PFSK-1 (cell line): ENCODE data around the gene IFT88. TPM values are rescaled to one million over a fixed set of nuclear protein-coding genes. Genes with fewer than 3 reads are reported as not detected.

Source experiments
- FOXP2 ChIP-seq: optimal IDR thresholded peaks from 2 replicates; pipeline ENCODE3; 2011; ENCODE audit warnings: borderline replicate concordance, control low read depth, inconsistent platforms; ENCODE audit not compliant: insufficient read depth; ENCODE audit errors: extremely low read length, extremely low read depth
- POLR2AphosphoS5 ChIP-seq: IDR thresholded peaks from 2 replicates; pipeline ENCODE4 v1.6.1; 2012; ENCODE audit warnings: low read depth, mild to moderate bottlenecking, control low read depth, low read length, moderate library complexity
- SIN3A ChIP-seq: IDR thresholded peaks from 2 replicates; pipeline ENCODE4 v1.6.1; 2012; ENCODE audit warnings: mild to moderate bottlenecking, low read length, moderate library complexity, borderline replicate concordance; ENCODE audit not compliant: insufficient read depth
- TAF1 ChIP-seq: IDR thresholded peaks from 2 replicates; pipeline ENCODE4 v1.6.1; 2012; ENCODE audit warnings: low read length, control low read depth, borderline replicate concordance; ENCODE audit not compliant: insufficient read depth
- polyA plus RNA-seq: library from polyadenylated mRNA; unstranded; fragments of >200 nt; gene quantifications from one replicate; pipeline ENCODE4 v1.2.1, GENCODE V29; 2012; ENCODE audit warnings: low read depth, missing spikeins; ENCODE audit not compliant: insufficient read length
- TF ChIP-seq, protein P1 (sequence below), 2 experiments: IDR thresholded peaks; 2 replicates each; pipeline versions ENCODE4 v1.6.1 to v1.8.0; 2011 to 2012; ENCODE audit warnings: low read depth in 2 of 2, low read length in 2 of 2, control low read depth in 1 of 2, inconsistent platforms in 1 of 2, mild to moderate bottlenecking in 1 of 2, moderate library complexity in 1 of 2; ENCODE audit not compliant: insufficient read depth in 1 of 2

IFT88 gene, protein sequence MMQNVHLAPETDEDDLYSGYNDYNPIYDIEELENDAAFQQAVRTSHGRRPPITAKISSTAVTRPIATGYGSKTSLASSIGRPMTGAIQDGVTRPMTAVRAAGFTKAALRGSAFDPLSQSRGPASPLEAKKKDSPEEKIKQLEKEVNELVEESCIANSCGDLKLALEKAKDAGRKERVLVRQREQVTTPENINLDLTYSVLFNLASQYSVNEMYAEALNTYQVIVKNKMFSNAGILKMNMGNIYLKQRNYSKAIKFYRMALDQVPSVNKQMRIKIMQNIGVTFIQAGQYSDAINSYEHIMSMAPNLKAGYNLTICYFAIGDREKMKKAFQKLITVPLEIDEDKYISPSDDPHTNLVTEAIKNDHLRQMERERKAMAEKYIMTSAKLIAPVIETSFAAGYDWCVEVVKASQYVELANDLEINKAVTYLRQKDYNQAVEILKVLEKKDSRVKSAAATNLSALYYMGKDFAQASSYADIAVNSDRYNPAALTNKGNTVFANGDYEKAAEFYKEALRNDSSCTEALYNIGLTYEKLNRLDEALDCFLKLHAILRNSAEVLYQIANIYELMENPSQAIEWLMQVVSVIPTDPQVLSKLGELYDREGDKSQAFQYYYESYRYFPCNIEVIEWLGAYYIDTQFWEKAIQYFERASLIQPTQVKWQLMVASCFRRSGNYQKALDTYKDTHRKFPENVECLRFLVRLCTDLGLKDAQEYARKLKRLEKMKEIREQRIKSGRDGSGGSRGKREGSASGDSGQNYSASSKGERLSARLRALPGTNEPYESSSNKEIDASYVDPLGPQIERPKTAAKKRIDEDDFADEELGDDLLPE
- polyA plus RNA-seq, result 3.9 TPM

DNA sequence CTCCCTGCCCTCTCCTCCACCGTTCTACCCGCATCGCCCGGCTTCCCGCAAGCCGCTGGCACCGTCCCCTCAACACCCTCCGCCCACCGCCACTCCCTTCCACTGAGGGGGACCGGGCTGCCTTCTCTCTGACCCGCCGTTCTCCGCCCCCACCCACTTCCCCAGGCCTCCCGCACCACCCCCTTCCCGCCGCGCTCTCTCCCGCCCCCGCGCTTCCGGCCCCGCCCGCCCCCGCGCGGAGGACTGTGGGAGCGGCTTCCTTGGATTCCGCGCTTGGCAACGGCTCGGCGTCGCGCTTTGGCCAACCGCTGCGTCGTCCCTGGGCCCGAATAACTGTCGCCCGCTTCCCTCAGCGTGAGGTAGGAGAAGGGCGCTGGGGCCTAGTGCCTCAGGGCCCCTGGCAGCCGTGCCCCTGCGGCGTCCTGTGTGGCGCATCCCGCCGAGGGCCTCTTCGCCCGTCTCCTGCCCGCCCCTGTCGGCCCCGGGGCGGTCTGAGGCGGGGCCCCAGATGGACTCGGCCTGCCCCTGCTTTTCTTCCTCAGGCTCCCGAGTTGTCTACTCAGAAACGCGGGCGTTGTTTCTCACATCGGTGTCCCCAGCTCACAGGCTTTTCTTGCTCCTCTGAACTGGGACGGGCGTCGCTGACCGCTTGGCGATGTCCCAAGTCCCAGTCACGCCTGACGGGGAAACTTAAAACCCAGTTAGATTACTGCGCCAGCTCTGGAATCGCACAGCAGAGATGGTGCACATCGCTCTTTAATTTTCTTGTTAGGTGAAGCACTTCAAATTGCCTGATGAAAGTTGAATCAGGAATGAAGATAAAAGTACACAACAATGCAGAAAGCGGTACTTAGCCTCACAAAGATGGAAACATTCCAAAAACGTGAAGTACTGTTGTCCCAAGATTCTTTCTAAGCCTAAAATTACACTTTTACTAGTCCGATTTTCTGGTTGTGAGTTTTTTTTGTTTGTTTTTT is at the start of gene IFT88:
Gene IFT88 (plus strand): TSS at position 260 of the 977 bp plus-strand sequence. CDS start 7,229 bp downstream, outside the sequence.
- TF ChIP-seq, protein P1, sequence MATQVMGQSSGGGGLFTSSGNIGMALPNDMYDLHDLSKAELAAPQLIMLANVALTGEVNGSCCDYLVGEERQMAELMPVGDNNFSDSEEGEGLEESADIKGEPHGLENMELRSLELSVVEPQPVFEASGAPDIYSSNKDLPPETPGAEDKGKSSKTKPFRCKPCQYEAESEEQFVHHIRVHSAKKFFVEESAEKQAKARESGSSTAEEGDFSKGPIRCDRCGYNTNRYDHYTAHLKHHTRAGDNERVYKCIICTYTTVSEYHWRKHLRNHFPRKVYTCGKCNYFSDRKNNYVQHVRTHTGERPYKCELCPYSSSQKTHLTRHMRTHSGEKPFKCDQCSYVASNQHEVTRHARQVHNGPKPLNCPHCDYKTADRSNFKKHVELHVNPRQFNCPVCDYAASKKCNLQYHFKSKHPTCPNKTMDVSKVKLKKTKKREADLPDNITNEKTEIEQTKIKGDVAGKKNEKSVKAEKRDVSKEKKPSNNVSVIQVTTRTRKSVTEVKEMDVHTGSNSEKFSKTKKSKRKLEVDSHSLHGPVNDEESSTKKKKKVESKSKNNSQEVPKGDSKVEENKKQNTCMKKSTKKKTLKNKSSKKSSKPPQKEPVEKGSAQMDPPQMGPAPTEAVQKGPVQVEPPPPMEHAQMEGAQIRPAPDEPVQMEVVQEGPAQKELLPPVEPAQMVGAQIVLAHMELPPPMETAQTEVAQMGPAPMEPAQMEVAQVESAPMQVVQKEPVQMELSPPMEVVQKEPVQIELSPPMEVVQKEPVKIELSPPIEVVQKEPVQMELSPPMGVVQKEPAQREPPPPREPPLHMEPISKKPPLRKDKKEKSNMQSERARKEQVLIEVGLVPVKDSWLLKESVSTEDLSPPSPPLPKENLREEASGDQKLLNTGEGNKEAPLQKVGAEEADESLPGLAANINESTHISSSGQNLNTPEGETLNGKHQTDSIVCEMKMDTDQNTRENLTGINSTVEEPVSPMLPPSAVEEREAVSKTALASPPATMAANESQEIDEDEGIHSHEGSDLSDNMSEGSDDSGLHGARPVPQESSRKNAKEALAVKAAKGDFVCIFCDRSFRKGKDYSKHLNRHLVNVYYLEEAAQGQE (IDR thresholded peaks at IDR 0.05; ENCODE audit: insufficient read depth in 1 of 2, low read depth in 2 of 2, low read length in 2 of 2), result no peak
- TF ChIP-seq POLR2AphosphoS5, result peak; percentile 40; the same call in 1 of the 2 replicates

DNA sequence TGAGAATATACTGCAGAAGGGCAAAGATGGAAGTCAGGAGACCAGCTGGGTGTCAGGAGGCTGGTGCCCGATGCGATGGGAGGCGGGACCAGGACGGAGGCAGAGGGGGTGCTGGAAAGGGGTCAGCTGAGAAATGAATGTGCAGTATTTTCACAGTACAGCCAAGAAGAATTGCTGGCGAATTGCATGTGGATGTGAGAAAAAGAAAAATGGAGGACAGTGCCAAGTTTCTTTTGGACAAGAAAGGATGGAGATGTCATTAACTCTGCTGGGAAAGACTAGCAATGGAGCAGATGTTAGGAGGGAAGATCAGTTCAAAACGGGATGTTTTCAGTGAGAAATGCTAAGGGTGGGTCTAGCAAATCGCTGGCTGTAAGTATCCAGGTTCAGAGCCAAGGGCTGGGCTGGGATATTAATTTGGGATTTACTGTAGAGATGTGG is 48.3 kb upstream of the IFT88 start:
- TF ChIP-seq SIN3A (no peak), TAF1 (no peak), POLR2AphosphoS5 (no peak), FOXP2 (no peak)
- TF ChIP-seq, protein P1 (IDR thresholded peaks at IDR 0.05; ENCODE audit: insufficient read depth in 1 of 2, low read depth in 2 of 2, low read length in 2 of 2), result no peak

DNA sequence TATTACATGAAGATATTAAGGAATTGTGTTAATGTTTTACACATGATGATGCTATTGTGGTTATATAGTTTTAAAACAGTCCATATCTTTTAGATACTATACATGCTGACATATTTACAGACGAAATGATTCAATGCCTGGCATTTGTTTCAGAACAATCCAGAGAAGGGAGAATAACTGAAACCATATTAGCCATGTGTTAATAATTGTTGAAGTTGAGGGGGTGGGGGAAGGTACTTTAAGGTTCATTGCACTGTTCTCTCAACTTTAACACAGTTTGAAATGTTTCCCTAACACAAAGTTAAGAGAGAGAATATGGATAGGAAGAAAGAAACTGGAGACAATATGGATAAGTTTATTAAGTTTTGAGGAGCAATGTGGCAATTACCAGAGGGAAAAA is 47.1 kb upstream of the IFT88 start:
- TF ChIP-seq POLR2AphosphoS5, result no peak
- TF ChIP-seq, protein P1 (IDR thresholded peaks at IDR 0.05; ENCODE audit: insufficient read depth in 1 of 2, low read depth in 2 of 2, low read length in 2 of 2), result no peak
- TF ChIP-seq SIN3A, result no peak
- TF ChIP-seq TAF1, result no peak
- TF ChIP-seq FOXP2, result no peak

DNA sequence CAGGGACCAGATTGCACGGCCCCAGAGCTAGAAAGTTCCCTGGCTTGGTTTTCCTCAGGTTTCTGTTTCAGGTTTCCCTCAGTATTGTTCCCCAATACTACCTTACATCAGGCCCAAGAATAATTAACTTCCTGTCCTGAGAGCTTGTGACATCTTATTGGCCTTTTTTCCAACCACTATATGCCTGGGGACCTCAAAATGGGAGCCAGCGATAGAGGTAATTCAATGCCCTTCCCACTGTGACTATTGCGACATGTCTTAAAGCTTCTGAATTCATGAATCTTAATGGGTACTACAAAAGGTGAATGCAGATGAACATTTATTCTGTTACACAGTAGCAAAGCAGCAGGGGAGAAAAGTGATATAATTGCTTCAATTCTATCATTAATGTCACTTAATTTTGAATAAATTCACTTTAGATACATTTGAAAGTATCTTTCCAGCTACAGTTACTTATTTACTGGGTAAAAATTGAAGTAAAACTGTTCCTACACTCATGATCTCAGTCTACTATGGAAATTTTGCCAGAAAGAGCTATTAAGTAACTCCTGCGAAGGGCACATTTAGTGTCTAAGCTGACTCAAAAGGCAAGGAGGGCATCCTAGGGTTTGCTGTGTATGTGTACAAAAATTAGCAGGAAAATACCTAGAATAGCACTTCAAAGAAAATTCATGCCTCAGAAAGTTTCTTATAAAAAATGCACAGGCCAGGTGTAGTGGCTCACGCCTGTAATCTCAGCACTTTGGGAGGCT is 45.4 kb upstream of the IFT88 start:
- TF ChIP-seq POLR2AphosphoS5 (no peak), TAF1 (no peak), FOXP2 (no peak), SIN3A (no peak)
- TF ChIP-seq, protein P1 (IDR thresholded peaks at IDR 0.05; ENCODE audit: insufficient read depth in 1 of 2, low read depth in 2 of 2, low read length in 2 of 2), result no peak
